A673 (cell line): ENCODE measurements around the gene CSRP3. TPM values are rescaled to one million over a fixed set of nuclear protein-coding genes. Genes with fewer than 3 reads are reported as not detected.

ENCODE experiments used
- BruUV-seq: library from RNA; stranded (reverse); fragments of 400-500 nt; replicated peaks from 2 replicates; lab custom pipeline; 2021; lab: Mats Ljungman, UMichigan
- CTCF ChIA-PET: fragments of 300-600 bp; sonication (Branson Sonifier 250); formaldehyde crosslinking; loops from one replicate; lab custom pipeline; 2022; ENCODE audit warnings: antibody characterized with exemption; lab: Charles Lee
- POLR2A ChIA-PET: fragments of 300-600 bp; sonication (Branson Sonifier 250); formaldehyde crosslinking; loops from one replicate; lab custom pipeline; 2022; ENCODE audit warnings: antibody characterized with exemption; ENCODE audit not compliant: low non-redundant PET; lab: Charles Lee
- DNase-seq: peaks from one replicate; pipeline ENCODE4 v3.0.0-alpha.2; 2015; ENCODE audit warnings: low spot score
- H3K27ac ChIP-seq: fragments of 200-600 bp; sonication (generic); 2 replicates; pipeline ENCODE4 v1.5.1; 2016; ENCODE audit warnings: mixed run types, low read depth, mild to moderate bottlenecking, mixed read lengths, antibody characterized with exemption, low read length; ENCODE audit not compliant: poor library complexity, severe bottlenecking
- H3K27me3 ChIP-seq: fragments of 200-600 bp; sonication (generic); replicated peaks from 2 replicates; pipeline ENCODE4 v1.6.1; 2017; ENCODE audit warnings: mixed run types, low read depth, mild to moderate bottlenecking, mixed read lengths, antibody characterized with exemption, low read length; ENCODE audit not compliant: insufficient read depth, poor library complexity
- H3K36me3 ChIP-seq: fragments of 200-600 bp; sonication (generic); 2 replicates; pipeline ENCODE4 v1.6.1; 2016; ENCODE audit warnings: mixed run types, mild to moderate bottlenecking, mixed read lengths, antibody characterized with exemption, low read length; ENCODE audit not compliant: insufficient read depth, poor library complexity, severe bottlenecking
- H3K4me1 ChIP-seq: fragments of 200-600 bp; sonication (generic); 2 replicates; pipeline ENCODE4 v1.6.1; 2017; ENCODE audit warnings: mixed run types, mild to moderate bottlenecking, mixed read lengths, antibody characterized with exemption, low read length; ENCODE audit not compliant: insufficient read depth, poor library complexity, severe bottlenecking
- H3K4me3 ChIP-seq: fragments of 200-600 bp; sonication (generic); 2 replicates; pipeline ENCODE4 v1.5.1; 2016; ENCODE audit warnings: low read depth, mixed run types, mild to moderate bottlenecking, mixed read lengths, low read length; ENCODE audit not compliant: poor library complexity, severe bottlenecking
- H3K9me3 ChIP-seq: fragments of 200-600 bp; sonication (generic); 2 replicates; pipeline ENCODE4 v1.6.1; 2016; ENCODE audit warnings: mixed run types, low read depth, mild to moderate bottlenecking, mixed read lengths, antibody characterized with exemption, low read length; ENCODE audit not compliant: poor library complexity, severe bottlenecking
- EZH2 ChIP-seq: fragments of 200-600 bp; sonication (generic); IDR thresholded peaks from 2 replicates; pipeline ENCODE4 v1.6.1; 2017; ENCODE audit warnings: borderline replicate concordance, low read depth, mild to moderate bottlenecking, mixed read lengths, antibody characterized with exemption, low read length; ENCODE audit not compliant: poor library complexity, severe bottlenecking
- intact Hi-C: fragments of 100-400 bp; cut with micrococcal nuclease; formaldehyde crosslinking; loops from one replicate; pipeline ENCODE4 v1.10.0; 2022; ENCODE audit not compliant: unreplicated experiment
- total RNA-seq: library from RNA; stranded (reverse); gene quantifications from 2 replicates; pipeline ENCODE4 v1.2.3, GENCODE V29; 2021
- TF ChIP-seq, protein P1 (sequence below): fragments of 300-800, 200-600 bp; sonication (generic); conservative IDR thresholded peaks from 2 replicates; pipeline ENCODE4 v1.5.1; 2017; ENCODE audit warnings: low read depth, mild to moderate bottlenecking, antibody characterized with exemption, low read length, moderate library complexity, mixed read lengths

The CSRP3 gene
- total RNA-seq, 1 experiment from 2014 or later = not detected

DNA sequence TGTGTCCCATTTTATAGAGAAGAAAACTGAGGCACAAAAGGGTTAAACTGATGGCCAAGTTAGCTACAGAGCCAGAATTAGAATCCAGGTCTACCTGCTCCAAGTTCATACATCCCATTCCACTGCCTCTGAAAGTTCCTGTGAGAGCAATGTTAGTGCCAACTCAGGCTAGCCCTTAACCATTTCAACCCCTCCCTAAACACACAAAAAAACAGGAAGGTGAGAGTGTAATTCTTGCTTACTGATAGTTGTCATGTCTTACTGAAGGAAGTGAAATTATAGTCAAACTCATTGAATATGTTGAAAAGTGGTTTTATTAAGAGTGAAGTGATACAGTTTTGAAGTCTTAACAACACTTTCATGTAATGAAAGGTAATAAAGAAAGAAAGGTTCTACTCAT, 41.8 kb upstream of the CSRP3 start:
- POLR2A ChIA-PET = no interaction called here
- no peak overlapping the region for H3K4me3 ChIP-seq
- peaks cover 8% of the 10 kb centered on the region for H3K36me3 ChIP-seq
- H3K4me1 ChIP-seq = peaks cover 8% of the 10 kb centered on the region
- intact Hi-C loops = loop anchor here (1.0 kb wide), 1 partner anchor 35 kb away; no protein-coding TSS in a partner anchor
- no peaks in the 10 kb centered on the region for H3K9me3 ChIP-seq
- no peaks in the 10 kb centered on the region for H3K27me3 ChIP-seq
- TSS peak; percentile 24 for BruUV-seq
- no peak for TF ChIP-seq EZH2
- CTCF ChIA-PET = no interaction called here
- DNase-seq = no peak
- H3K27ac ChIP-seq = no peak overlapping the region

DNA sequence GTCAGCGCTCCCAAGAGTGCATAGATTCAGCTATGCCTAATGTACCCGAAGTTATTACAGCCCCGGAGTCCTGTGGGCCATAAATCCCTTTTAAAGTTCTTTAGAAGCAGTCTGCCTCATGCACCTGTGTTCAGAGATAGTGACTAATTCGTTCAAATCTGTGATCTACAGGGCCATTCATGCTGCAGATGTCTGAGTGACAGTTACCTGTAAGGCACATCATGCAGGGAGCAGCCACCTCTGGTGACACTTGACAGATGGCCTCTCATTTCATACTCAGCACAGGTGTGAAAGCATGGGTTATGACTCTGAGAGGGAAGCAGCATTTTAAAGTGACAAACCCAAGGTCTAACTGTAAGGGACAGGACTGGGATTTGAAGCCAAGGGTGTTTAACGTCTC, 41.4 kb upstream of the CSRP3 start:
- no peaks in the 10 kb centered on the region for H3K27me3 ChIP-seq
- intact Hi-C loops = no loop called here
- no peak overlapping the region for H3K27ac ChIP-seq
- H3K9me3 ChIP-seq = no peaks in the 10 kb centered on the region
- H3K4me3 ChIP-seq = no peak overlapping the region
- ChIA-PET POLR2A (no interaction called here), CTCF (no interaction called here)
- peaks cover 12% of the 10 kb centered on the region for H3K36me3 ChIP-seq
- no TSS peak for BruUV-seq
- DNase-seq = no peak
- H3K4me1 ChIP-seq = peaks cover 11% of the 10 kb centered on the region
- TF ChIP-seq EZH2 = no peak
- TF ChIP-seq, protein P1, sequence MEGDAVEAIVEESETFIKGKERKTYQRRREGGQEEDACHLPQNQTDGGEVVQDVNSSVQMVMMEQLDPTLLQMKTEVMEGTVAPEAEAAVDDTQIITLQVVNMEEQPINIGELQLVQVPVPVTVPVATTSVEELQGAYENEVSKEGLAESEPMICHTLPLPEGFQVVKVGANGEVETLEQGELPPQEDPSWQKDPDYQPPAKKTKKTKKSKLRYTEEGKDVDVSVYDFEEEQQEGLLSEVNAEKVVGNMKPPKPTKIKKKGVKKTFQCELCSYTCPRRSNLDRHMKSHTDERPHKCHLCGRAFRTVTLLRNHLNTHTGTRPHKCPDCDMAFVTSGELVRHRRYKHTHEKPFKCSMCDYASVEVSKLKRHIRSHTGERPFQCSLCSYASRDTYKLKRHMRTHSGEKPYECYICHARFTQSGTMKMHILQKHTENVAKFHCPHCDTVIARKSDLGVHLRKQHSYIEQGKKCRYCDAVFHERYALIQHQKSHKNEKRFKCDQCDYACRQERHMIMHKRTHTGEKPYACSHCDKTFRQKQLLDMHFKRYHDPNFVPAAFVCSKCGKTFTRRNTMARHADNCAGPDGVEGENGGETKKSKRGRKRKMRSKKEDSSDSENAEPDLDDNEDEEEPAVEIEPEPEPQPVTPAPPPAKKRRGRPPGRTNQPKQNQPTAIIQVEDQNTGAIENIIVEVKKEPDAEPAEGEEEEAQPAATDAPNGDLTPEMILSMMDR = no peak

DNA sequence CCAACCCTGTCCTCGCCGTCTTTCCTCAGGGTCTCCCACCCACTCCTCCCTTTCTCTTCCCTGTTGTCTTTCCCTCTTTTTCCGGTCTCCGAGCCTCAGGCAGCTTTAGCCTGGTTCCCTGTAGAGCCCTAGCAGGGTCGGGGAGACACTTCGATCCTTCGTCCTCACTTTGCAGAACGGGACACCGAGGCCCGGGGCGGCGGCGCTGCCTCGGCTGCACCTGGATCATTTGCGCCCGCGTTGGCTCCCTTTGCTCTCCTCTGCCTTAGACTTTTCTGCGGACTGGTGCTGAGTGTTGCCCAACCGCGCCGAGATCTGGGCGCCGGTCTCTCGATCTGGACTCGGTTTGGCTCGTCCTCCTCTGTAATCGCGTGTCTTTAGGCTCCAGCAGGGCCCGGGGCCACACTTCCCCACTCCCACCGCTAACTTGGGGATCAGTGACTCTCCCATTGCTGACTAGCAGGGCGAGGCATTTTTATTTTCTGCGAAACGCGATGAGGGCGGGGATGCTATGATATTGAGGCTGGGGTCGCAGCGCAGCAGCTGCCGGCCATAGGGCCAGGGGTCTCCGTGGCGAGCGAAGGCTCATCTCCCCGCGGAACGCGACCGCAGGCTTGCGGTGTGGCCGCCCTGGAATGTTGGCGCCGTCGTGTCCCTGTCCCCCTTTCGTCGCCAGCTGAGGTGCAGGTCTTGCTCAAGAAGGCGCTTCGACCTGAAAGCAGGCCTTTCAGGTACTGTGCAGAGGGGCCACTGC, 40.6 kb upstream of the CSRP3 start:
- no peaks in the 10 kb centered on the region for H3K27me3 ChIP-seq
- no peak for DNase-seq
- no peaks in the 10 kb centered on the region for H3K9me3 ChIP-seq
- POLR2A ChIA-PET = no interaction called here
- H3K4me1 ChIP-seq = peaks cover 11% of the 10 kb centered on the region
- TF ChIP-seq, protein P1 = no peak
- TF ChIP-seq EZH2 = no peak
- H3K4me3 ChIP-seq = peak overlapping the region; percentile 68
- peaks cover 19% of the 10 kb centered on the region for H3K36me3 ChIP-seq
- intact Hi-C loops = no loop called here
- no TSS peak for BruUV-seq
- CTCF ChIA-PET = no interaction called here
- H3K27ac ChIP-seq = no peak overlapping the region
